Nephron (organoid): ENCODE results near the gene AIDA.

Experiments
- H3K27ac Mint-ChIP-seq, 3 experiments: 2 replicates each; pipeline ENCODE4 v1.8.0; 2020; ENCODE audit warnings: mixed read lengths in 3 of 3, mild to moderate bottlenecking in 2 of 3, moderate library complexity in 1 of 3
- H3K27me3 Mint-ChIP-seq: 2 replicates; pipeline ENCODE4 v1.8.0; 2021; ENCODE audit warnings: low read depth, mild to moderate bottlenecking, moderate library complexity, mixed read lengths
- H3K36me3 Mint-ChIP-seq: 2 replicates; pipeline ENCODE4 v1.8.0; 2020; ENCODE audit warnings: low read depth, mixed read lengths
- H3K4me1 Mint-ChIP-seq: 2 replicates; pipeline ENCODE4 v1.8.0; 2020; ENCODE audit warnings: mixed read lengths
- H3K4me3 Mint-ChIP-seq, 3 experiments: 2 replicates each; pipeline ENCODE4 v1.8.0; 2020; ENCODE audit warnings: mild to moderate bottlenecking in 3 of 3, mixed read lengths in 3 of 3, moderate library complexity in 2 of 3
- H3K9me3 Mint-ChIP-seq: 2 replicates; pipeline ENCODE4 v1.8.0; 2020; ENCODE audit warnings: mixed read lengths
- TF ChIP-seq, protein P1 (sequence below), 3 experiments: fragments of 200-600 bp; sonication (generic); IDR thresholded peaks; one replicate each; pipeline ENCODE4 v1.5.0; 2021; ENCODE audit warnings: antibody characterized with exemption in 3 of 3; ENCODE audit not compliant: unreplicated experiment in 3 of 3

The AIDA gene

DNA sequence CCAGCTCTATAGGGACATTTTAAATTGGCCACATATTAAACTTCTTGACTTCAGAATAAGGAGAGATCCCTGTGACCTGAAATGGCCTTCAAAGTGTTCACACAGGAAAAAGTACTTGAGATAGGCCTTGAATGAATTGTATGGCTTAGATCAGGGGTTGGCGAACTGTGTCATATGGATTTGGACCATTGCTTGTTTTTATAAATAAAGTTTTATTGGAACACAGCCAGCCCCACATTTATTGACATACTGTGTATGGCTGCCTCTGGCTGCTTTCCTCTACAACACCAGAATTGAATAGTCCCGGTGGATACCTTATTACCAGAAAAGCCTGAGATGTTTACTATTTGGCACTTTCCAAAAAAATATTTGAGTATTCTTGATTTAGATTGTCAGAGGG, 4.1 kb upstream of the AIDA start:
- peaks cover 7% of the 10 kb centered on the region for H3K4me1 Mint-ChIP-seq
- H3K9me3 Mint-ChIP-seq: no peaks in the 10 kb centered on the region
- no peak overlapping the region for H3K27ac Mint-ChIP-seq
- TF ChIP-seq, protein P1, sequence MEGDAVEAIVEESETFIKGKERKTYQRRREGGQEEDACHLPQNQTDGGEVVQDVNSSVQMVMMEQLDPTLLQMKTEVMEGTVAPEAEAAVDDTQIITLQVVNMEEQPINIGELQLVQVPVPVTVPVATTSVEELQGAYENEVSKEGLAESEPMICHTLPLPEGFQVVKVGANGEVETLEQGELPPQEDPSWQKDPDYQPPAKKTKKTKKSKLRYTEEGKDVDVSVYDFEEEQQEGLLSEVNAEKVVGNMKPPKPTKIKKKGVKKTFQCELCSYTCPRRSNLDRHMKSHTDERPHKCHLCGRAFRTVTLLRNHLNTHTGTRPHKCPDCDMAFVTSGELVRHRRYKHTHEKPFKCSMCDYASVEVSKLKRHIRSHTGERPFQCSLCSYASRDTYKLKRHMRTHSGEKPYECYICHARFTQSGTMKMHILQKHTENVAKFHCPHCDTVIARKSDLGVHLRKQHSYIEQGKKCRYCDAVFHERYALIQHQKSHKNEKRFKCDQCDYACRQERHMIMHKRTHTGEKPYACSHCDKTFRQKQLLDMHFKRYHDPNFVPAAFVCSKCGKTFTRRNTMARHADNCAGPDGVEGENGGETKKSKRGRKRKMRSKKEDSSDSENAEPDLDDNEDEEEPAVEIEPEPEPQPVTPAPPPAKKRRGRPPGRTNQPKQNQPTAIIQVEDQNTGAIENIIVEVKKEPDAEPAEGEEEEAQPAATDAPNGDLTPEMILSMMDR (IDR thresholded peaks at IDR 0.05; ENCODE audit: unreplicated experiment in 3 of 3): no peak
- H3K4me3 Mint-ChIP-seq: no peak overlapping the region
- H3K27me3 Mint-ChIP-seq: no peaks in the 10 kb centered on the region
- peaks cover 26% of the 10 kb centered on the region for H3K36me3 Mint-ChIP-seq

DNA sequence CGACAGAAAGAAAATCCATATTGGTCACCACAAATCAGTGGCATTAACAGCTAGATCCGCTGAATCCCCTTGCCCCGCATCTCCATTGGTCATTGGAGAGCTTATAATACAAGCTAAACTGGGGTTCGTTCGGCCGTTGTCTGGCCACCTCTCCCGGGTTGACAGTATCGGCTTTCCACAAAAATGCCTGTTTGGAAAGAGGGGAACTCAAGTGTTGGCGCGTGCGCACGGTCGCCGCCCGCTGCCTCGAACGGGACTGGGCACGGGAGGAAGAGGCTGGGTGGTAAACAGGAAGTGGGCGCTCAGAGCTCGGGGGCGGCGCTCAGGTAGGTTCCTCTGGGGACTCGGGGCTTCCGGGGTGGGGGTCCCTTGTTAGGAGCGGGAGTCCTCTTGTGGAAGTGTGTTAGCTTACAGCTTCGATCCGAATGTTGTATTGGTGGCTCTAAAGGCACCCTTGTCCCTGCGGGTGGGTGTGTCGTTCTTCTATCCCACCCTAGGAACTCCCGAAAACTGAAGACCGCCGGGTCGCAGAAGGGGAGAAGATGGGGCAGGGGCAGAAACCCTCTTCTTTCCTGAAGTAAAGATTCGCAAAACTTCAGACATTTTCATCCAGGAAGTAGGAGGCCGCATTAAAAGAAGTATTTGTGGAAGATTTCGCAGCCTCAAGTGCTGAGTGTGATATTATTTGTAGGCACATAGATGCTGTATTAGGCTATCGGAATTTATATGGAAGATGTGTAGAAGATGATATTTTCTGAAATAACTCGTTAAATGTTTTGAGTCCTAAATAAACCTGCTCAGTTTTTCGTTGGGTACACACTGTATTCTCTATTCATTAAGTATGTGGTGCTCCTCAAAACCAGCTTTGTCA, 1.0 kb upstream of the AIDA start:
- Mint-ChIP-seq H3K4me3 (peak overlapping the region; percentile 96 to 97 (median 97)), H3K27me3 (no peaks in the 10 kb centered on the region), H3K36me3 (peaks cover 19% of the 10 kb centered on the region), H3K27ac (peak overlapping the region; percentile 99 to 100 (median 99)), H3K4me1 (peaks cover 25% of the 10 kb centered on the region), H3K9me3 (no peaks in the 10 kb centered on the region)
- TF ChIP-seq, protein P1 (IDR thresholded peaks at IDR 0.05; ENCODE audit: unreplicated experiment in 3 of 3): no peak

DNA sequence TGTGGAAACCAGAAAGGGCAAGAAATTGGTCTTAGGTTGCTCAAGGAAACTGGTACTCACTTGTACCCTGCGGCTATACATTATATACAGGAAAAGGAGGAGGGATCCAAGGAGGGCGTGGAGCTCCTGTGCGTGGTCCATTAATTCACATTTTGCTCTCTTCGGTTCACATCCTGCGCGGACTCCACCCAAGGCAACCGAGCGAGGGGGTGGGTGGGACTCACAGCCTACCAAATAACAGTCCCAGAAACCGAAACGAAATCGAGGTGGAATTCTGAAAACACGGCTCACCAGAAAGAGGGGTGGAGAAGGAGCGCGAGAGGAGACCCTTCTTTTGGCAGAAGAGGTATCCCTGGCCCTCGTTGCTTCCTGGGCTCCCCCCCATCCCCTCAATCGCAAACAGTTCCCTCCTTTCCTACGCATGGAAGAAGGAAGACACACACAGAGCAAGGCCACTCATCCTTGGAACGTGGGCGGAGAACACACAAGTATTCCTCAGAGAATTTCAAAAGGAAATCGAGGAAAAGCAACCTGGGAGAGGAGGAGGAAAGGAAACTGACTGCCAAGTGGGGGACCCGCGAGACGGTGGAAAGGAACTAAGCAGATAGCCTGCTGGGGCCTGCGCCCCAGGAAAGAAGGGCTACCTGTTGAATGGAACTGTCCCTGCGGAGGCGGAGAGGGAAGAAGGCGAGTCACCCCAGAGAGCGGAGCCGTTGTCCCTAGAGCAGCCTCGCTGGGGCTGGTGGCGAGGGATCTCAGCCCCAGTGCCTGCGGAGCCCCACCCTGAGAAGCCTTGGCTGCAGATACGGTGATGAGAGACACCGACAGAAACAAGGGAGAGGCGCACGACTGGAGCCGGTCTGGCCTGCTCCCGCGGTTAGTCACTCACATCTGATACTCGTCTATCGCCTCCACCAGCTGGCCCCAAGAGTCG, 705 bp downstream of the AIDA start:
- H3K36me3 Mint-ChIP-seq: peaks cover 18% of the 10 kb centered on the region
- peaks cover 25% of the 10 kb centered on the region for H3K4me1 Mint-ChIP-seq
- H3K27ac Mint-ChIP-seq: peak overlapping the region; percentile 99 to 100 (median 99)
- H3K4me3 Mint-ChIP-seq: peak overlapping the region; percentile 96 to 97 (median 97)
- H3K9me3 Mint-ChIP-seq: no peaks in the 10 kb centered on the region
- no peaks in the 10 kb centered on the region for H3K27me3 Mint-ChIP-seq
- TF ChIP-seq, protein P1 (IDR thresholded peaks at IDR 0.05; ENCODE audit: unreplicated experiment in 3 of 3): no peak

DNA sequence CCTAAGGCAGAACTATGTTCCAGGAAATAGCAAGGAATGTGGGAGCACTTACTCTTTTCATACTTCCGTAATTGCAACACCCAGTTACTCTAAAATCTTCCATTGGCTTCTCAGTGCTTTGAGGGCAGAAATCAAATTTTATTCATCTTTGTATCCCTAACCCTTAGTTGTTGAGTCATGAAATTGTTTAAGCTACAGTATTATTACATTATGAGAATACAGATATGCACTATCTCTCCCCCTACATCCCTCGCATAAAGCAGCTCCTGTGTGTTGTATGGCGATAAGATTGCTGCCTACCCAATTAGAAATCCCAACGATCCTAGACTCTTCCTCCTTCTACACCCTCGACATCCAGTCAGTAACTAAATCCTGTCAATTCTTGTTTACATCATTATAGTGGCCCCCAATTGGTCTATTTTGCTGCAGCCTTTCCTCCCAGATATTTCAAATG, 2.6 kb downstream of the AIDA start:
- Mint-ChIP-seq H3K4me1 (peaks cover 25% of the 10 kb centered on the region), H3K27ac (peak overlapping the region; percentile 49 to 99 (median 99)), H3K36me3 (peaks cover 31% of the 10 kb centered on the region), H3K27me3 (no peaks in the 10 kb centered on the region), H3K4me3 (peak overlapping the region; percentile 96 to 97 (median 97)), H3K9me3 (peaks cover 10% of the 10 kb centered on the region)
- TF ChIP-seq, protein P1 (IDR thresholded peaks at IDR 0.05; ENCODE audit: unreplicated experiment in 3 of 3): no peak

DNA sequence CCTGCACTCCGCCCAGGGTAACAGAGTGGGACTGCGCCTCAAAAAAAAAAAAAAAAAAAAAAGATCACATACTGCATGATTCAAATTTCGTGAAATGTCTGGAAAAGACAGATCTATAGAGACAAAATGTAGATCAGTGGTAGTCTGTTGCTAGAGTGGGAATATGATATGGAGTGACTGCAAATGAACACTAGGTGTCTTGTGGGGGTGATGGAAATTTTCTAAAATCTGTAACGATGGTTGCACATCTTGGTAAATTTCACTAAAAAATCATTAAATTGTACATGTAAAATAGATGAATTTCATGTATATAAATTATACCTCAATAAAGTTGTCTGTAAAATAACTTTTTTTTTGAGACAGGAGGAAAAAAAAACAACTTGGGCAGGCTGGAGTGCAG, 5.5 kb downstream of the AIDA start:
- H3K27me3 Mint-ChIP-seq: no peaks in the 10 kb centered on the region
- TF ChIP-seq, protein P1 (IDR thresholded peaks at IDR 0.05; ENCODE audit: unreplicated experiment in 3 of 3): no peak
- H3K9me3 Mint-ChIP-seq: peaks cover 18% of the 10 kb centered on the region
- H3K4me3 Mint-ChIP-seq: no peak overlapping the region
- peaks cover 54% of the 10 kb centered on the region for H3K36me3 Mint-ChIP-seq
- no peak overlapping the region for H3K27ac Mint-ChIP-seq
- H3K4me1 Mint-ChIP-seq: peaks cover 18% of the 10 kb centered on the region
